K562 (cell line): ENCODE measurements around the gene TMEM87A. TPM values are rescaled to one million over a fixed set of nuclear protein-coding genes. Genes with fewer than 3 reads are reported as not detected.

Source experiments
- ADNP ChIP-seq: fragments of 200-800 bp; sonication (Bioruptor generic); IDR thresholded peaks from 2 replicates; pipeline ENCODE4 v1.6.1; 2016; ENCODE audit warnings: missing genetic modification characterization, missing compliant biosample characterization
- BCOR ChIP-seq: fragments of 450-650 bp; IDR thresholded peaks from 2 replicates; pipeline ENCODE4 v1.6.1; 2016
- BMI1 ChIP-seq: fragments of 150-350 bp; IDR thresholded peaks from 2 replicates; pipeline ENCODE4 v1.6.1; 2014; ENCODE audit warnings: low read length
- E4F1 ChIP-seq: fragments of 250-450 bp; sonication (Bioruptor Pico); IDR thresholded peaks from 2 replicates; pipeline ENCODE4 v1.5.0; 2021; ENCODE audit warnings: mild to moderate bottlenecking, borderline replicate concordance
- HMG20B ChIP-seq: fragments of 250-450 bp; sonication (Bioruptor Pico); IDR thresholded peaks from 2 replicates; pipeline ENCODE4 v1.5.0; 2021; ENCODE audit warnings: mild to moderate bottlenecking
- MCM3 ChIP-seq: fragments of 450-650 bp; IDR thresholded peaks from 2 replicates; pipeline ENCODE4 v1.6.1; 2016
- MEF2A ChIP-seq: IDR thresholded peaks from 2 replicates; pipeline ENCODE4 v1.6.1; 2011; ENCODE audit warnings: low read depth, mild to moderate bottlenecking, low read length, moderate library complexity; ENCODE audit not compliant: control insufficient read depth
- NKRF ChIP-seq: fragments of 450-650 bp; IDR thresholded peaks from 2 replicates; pipeline ENCODE4 v1.6.1; 2016; ENCODE audit warnings: borderline replicate concordance
- PTTG1 ChIP-seq: fragments of 450-650 bp; IDR thresholded peaks from 2 replicates; pipeline ENCODE4 v1.6.1; 2016; ENCODE audit warnings: low read depth, mild to moderate bottlenecking, missing genetic modification characterization, missing compliant biosample characterization
- TCF15 ChIP-seq: fragments of 250-450 bp; sonication (Bioruptor Pico); IDR thresholded peaks from 2 replicates; pipeline ENCODE4 v1.8.0; 2022; ENCODE audit warnings: moderate library complexity, mild to moderate bottlenecking, inconsistent platforms
- ZBTB12 ChIP-seq: fragments of 250-450 bp; sonication (Bioruptor Pico); IDR thresholded peaks from 2 replicates; pipeline ENCODE4 v1.4.0; 2020
- ZFP36 ChIP-seq: fragments of 150-350 bp; IDR thresholded peaks from 2 replicates; pipeline ENCODE4 v1.6.1; 2018; ENCODE audit warnings: low read length, low read depth; ENCODE audit not compliant: partially characterized antibody
- ZFX ChIP-seq: sonication (generic); formaldehyde crosslinking; IDR thresholded peaks from 2 replicates; pipeline ENCODE4 v1.8.0; 2022; ENCODE audit warnings: mild to moderate bottlenecking, missing genetic modification reagents, moderate library complexity
- ZNF717 ChIP-seq: fragments of 250-450 bp; sonication (Bioruptor Pico); IDR thresholded peaks from 2 replicates; pipeline ENCODE4 v1.5.0; 2021
- polyA plus RNA-seq, 8 experiments: library from polyadenylated mRNA; depleted of rRNA in 4 of 8; stranded (reverse) in 5 of 8; unstranded in 3 of 8; fragments of >200 nt; fragmentation: Nextera tagmentation in 2 of 8; fragmentation: Illumina TruSeq in 1 of 8; extraction: Ambion mirVana in 2 of 8; extraction: Trizol in 1 of 8; gene quantifications; 2 replicates each; pipeline versions ENCODE4 v1.2.1 to v1.2.3, GENCODE V29; 2011 to 2014; ENCODE audit warnings: inconsistent platforms in 1 of 8, missing spikeins in 1 of 8
- total RNA-seq, 7 experiments: library from RNA; depleted of rRNA in 6 of 7; stranded (reverse); fragments of >200 nt in 6 of 7; fragmentation: Illumina TruSeq in 2 of 7; extraction: Trizol in 2 of 7; gene quantifications; 2 replicates each; pipeline versions ENCODE4 v1.2.1 to v1.2.3, GENCODE V29; 2011 to 2021; ENCODE audit warnings: low replicate concordance in 1 of 7
- TF ChIP-seq, protein P1 (sequence below), 2 experiments: fragments of 450-650 bp in 1 of 2; sonication (generic) in 1 of 2; formaldehyde crosslinking in 1 of 2; IDR thresholded peaks in 1 of 2; conservative IDR thresholded peaks in 1 of 2; 2 replicates each; pipeline versions ENCODE4 v1.6.1 to v1.8.1; 2016 to 2023; ENCODE audit warnings: mild to moderate bottlenecking in 2 of 2, moderate library complexity in 2 of 2, inconsistent platforms in 1 of 2, missing genetic modification reagents in 1 of 2
- TF ChIP-seq, protein P2 (sequence below): sonication (generic); formaldehyde crosslinking; IDR thresholded peaks from 2 replicates; pipeline ENCODE4 v1.8.1; 2023; ENCODE audit warnings: mild to moderate bottlenecking, missing genetic modification reagents
- TF ChIP-seq, protein P3 (sequence below), 2 experiments: fragments of 450-650 bp in 1 of 2; sonication (generic) in 1 of 2; formaldehyde crosslinking; conservative IDR thresholded peaks; 2 replicates each; pipeline versions ENCODE4 v1.4.0 to v1.8.1; 2020 to 2022; ENCODE audit warnings: mild to moderate bottlenecking in 1 of 2, missing genetic modification reagents in 1 of 2

Gene TMEM87A
- total and polyA plus RNA-seq, 9 of the 15 experiments (the other 6 are each of a cell fraction or from before 2014, with no cell fraction given), result 16.6 to 43.3 (median 29.6) TPM

DNA sequence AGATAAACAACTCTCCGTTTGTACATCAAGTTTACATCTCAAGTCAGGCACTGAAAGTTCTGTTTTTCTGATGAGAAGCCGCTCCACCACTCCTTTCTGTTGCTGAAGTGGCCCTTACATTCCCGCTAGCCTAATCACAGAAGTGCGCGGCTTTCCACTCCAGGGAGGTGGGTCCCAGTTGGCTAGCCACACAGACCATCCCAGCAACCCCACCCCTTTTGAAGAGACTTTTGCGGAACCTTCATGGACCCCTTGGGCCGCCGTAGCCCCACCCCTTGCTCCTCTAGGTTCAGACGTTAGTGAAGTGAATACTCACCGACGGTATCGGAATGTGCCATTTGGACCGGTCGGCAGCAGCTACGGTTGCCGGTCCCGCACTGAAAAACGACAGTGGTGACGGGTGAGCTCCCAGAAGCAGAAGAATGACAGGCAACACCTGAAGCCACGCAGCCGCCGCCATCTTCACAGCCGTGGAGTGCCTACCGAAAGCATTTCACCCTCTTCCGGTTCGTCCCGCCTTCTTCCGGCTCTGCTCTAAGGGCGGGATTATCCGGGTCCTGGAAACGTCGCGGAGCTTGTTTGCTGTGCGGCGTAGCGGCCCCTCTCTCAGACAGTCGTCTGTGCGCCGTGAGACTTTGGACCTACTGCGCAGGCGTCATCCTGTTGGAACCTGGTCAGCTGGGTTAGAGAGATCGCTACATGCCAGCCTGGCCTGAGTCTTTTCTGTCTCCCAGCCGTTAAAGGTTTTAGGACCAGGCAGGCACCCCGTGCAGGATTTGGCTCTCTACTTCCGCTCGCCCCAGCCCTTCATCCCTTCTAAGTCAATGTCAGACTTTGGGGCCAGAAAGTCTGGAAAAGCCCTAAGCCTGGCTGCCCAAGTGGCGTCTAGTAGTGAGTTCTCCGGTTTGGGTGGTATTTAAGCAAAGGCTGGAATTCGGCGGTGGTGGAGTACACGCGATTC, at the start of gene TMEM87A, which contains the start of gene GANC (continued):
- TF ChIP-seq TCF15 (CRISPR knock-in tag) (no peak), NKRF (peak; percentile 96), MEF2A (no peak), ZFX (peak; percentile 13; the same call in 1 of the 2 replicates), PTTG1 (tag) (no peak), ZBTB12 (CRISPR knock-in tag) (no peak), BCOR (peak; percentile 50; the same call in 1 of the 2 replicates), E4F1 (CRISPR knock-in tag) (no peak), BMI1 (no peak), ADNP (tag) (no peak), HMG20B (CRISPR knock-in tag) (no peak), ZFP36 (peak; percentile 81), ZNF717 (CRISPR knock-in tag) (no peak), MCM3 (no peak)
- TF ChIP-seq, protein P1, sequence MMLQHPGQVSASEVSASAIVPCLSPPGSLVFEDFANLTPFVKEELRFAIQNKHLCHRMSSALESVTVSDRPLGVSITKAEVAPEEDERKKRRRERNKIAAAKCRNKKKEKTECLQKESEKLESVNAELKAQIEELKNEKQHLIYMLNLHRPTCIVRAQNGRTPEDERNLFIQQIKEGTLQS (IDR thresholded peaks at IDR 0.05), result no peak
- TF ChIP-seq, protein P1 (CRISPR knock-in tag; conservative IDR thresholded peaks at IDR 0.05), result peak; percentile 75
- TF ChIP-seq, protein P2, sequence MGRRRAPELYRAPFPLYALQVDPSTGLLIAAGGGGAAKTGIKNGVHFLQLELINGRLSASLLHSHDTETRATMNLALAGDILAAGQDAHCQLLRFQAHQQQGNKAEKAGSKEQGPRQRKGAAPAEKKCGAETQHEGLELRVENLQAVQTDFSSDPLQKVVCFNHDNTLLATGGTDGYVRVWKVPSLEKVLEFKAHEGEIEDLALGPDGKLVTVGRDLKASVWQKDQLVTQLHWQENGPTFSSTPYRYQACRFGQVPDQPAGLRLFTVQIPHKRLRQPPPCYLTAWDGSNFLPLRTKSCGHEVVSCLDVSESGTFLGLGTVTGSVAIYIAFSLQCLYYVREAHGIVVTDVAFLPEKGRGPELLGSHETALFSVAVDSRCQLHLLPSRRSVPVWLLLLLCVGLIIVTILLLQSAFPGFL, result no peak; the same call in 1 of the 2 replicates
- TF ChIP-seq, protein P3, sequence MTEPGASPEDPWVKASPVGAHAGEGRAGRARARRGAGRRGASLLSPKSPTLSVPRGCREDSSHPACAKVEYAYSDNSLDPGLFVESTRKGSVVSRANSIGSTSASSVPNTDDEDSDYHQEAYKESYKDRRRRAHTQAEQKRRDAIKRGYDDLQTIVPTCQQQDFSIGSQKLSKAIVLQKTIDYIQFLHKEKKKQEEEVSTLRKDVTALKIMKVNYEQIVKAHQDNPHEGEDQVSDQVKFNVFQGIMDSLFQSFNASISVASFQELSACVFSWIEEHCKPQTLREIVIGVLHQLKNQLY (CRISPR knock-in tag; conservative IDR thresholded peaks at IDR 0.05), result no peak
